ENCODE measurements around the gene SOWAHB.

Gene SOWAHB

GRCh38 chr4:76850010-76850441, 47.9 kb downstream of the SOWAHB start:
- Histone ChIP-seq H3K4me3 (ENCODE audit: low read length) (no peak overlapping the region), H3K27me3 (replicated peaks; ENCODE audit: control insufficient read depth, insufficient read depth, low read length) (no peaks in the 10 kb centered on the region), H3K4me1 (ENCODE audit: control insufficient read depth, insufficient read depth, low read length) (no peaks in the 10 kb centered on the region), H3K36me3 (ENCODE audit: control insufficient read depth, insufficient read depth, low read length, severe bottlenecking) (no peaks in the 10 kb centered on the region), H3K9ac (ENCODE audit: low read length) (no peak overlapping the region), H3K9me3 (ENCODE audit: control insufficient read depth, low read length) (peaks cover 8% of the 10 kb centered on the region)
- peak; percentile 67 for DNase-seq (ENCODE audit: low read depth)

All from adipocyte (in vitro differentiated cells).